OCI-LY7 (cell line): ENCODE results near the gene WNT9B. TPM values are rescaled to one million over a fixed set of nuclear protein-coding genes. Genes with fewer than 3 reads are reported as not detected.

ENCODE experiments used
- BruUV-seq: library from RNA; stranded (reverse); fragments of 400-500 nt; replicated peaks from 2 replicates; lab custom pipeline; 2021; lab: Mats Ljungman, UMichigan
- CTCF ChIA-PET: fragments of 300-600 bp; sonication (Branson Sonifier 250); formaldehyde crosslinking; loops from one replicate; lab custom pipeline; 2022; ENCODE audit warnings: antibody characterized with exemption; ENCODE audit not compliant: unreplicated experiment; lab: Charles Lee
- POLR2A ChIA-PET: fragments of 300-600 bp; sonication (Branson Sonifier 250); formaldehyde crosslinking; loops from one replicate; lab custom pipeline; 2022; ENCODE audit warnings: antibody characterized with exemption; lab: Charles Lee
- DNase-seq: peaks from one replicate; pipeline ENCODE4 v3.0.0-alpha.2; 2015; ENCODE audit warnings: low spot score
- H2AFZ ChIP-seq: fragments of 200-600 bp; sonication (generic), shearing (Covaris generic); 2 replicates; pipeline ENCODE4 v1.6.1; 2014; ENCODE audit warnings: mild to moderate bottlenecking, antibody characterized with exemption, low read length, moderate library complexity
- H3K27ac ChIP-seq: fragments of 200-600 bp; sonication (generic); 2 replicates; pipeline ENCODE4 v1.5.1; 2014; ENCODE audit warnings: mixed run types, low read depth, mild to moderate bottlenecking, moderate library complexity, low read length, inconsistent platforms; ENCODE audit not compliant: poor library complexity, severe bottlenecking
- H3K36me3 ChIP-seq: fragments of 200-600 bp; sonication (generic); 2 replicates; pipeline ENCODE4 v1.6.1; 2014; ENCODE audit warnings: mild to moderate bottlenecking, antibody characterized with exemption, low read length, moderate library complexity, mixed read lengths; ENCODE audit not compliant: insufficient read depth
- H3K4me1 ChIP-seq: fragments of 200-600 bp; sonication (generic); 2 replicates; pipeline ENCODE4 v1.5.1; 2014; ENCODE audit warnings: mild to moderate bottlenecking, low read length; ENCODE audit not compliant: insufficient read depth, poor library complexity, severe bottlenecking
- H3K4me2 ChIP-seq: fragments of 200-600 bp; sonication (generic); 2 replicates; pipeline ENCODE4 v1.6.1; 2014; ENCODE audit warnings: mild to moderate bottlenecking, low read length
- H3K4me3 ChIP-seq: fragments of 200-600 bp; sonication (generic); 2 replicates; pipeline ENCODE4 v1.5.1; 2014; ENCODE audit warnings: mild to moderate bottlenecking, low read depth, low read length; ENCODE audit not compliant: poor library complexity, severe bottlenecking
- H3K79me2 ChIP-seq: fragments of 200-600 bp; sonication (generic); 2 replicates; pipeline ENCODE4 v1.6.1; 2016; ENCODE audit warnings: low read depth, mild to moderate bottlenecking, low read length, moderate library complexity, mixed read lengths; ENCODE audit not compliant: insufficient read depth
- H3K9me2 ChIP-seq: fragments of 200-600 bp; sonication (generic); 2 replicates; pipeline ENCODE4 v1.6.1; 2016; ENCODE audit warnings: mild to moderate bottlenecking, low read length, mixed read lengths; ENCODE audit not compliant: insufficient read depth
- H3K9me3 ChIP-seq: fragments of 200-600 bp; sonication (generic); 2 replicates; pipeline ENCODE4 v1.6.1; 2014; ENCODE audit warnings: mild to moderate bottlenecking, mixed run types, low read length, mixed read lengths
- H4K20me1 ChIP-seq: fragments of 200-600 bp; sonication (generic); 2 replicates; pipeline ENCODE4 v1.6.1; 2014; ENCODE audit warnings: mild to moderate bottlenecking, antibody characterized with exemption, low read length, moderate library complexity, mixed read lengths; ENCODE audit not compliant: insufficient read depth
- EZH2phosphoT487 ChIP-seq: fragments of 200-600 bp; sonication (generic); IDR thresholded peaks from 2 replicates; pipeline ENCODE4 v1.6.1; 2018; ENCODE audit warnings: low read depth, borderline replicate concordance, mild to moderate bottlenecking, mixed run types, antibody characterized with exemption, low read length, moderate library complexity, mixed read lengths
- intact Hi-C: fragments of 100-400 bp; cut with micrococcal nuclease; formaldehyde crosslinking; loops from one replicate; pipeline ENCODE4 v1.10.0; 2022; ENCODE audit not compliant: unreplicated experiment
- total RNA-seq, 2 experiments: library from RNA; depleted of rRNA in 1 of 2; stranded (reverse); fragments of >200 nt in 1 of 2; shearing (Covaris generic) in 1 of 2; gene quantifications; 2 replicates each; pipeline ENCODE4 v1.2.3, GENCODE V29; 2014 to 2022
- TF ChIP-seq, protein P1 (sequence below): fragments of 200-600 bp; sonication (generic); conservative IDR thresholded peaks from 2 replicates; pipeline ENCODE4 v1.5.1; 2014; ENCODE audit warnings: mild to moderate bottlenecking, antibody characterized with exemption, low read length, moderate library complexity, mixed read lengths

The WNT9B gene
- total RNA-seq, 2 experiments from 2014 or later, result not detected

DNA sequence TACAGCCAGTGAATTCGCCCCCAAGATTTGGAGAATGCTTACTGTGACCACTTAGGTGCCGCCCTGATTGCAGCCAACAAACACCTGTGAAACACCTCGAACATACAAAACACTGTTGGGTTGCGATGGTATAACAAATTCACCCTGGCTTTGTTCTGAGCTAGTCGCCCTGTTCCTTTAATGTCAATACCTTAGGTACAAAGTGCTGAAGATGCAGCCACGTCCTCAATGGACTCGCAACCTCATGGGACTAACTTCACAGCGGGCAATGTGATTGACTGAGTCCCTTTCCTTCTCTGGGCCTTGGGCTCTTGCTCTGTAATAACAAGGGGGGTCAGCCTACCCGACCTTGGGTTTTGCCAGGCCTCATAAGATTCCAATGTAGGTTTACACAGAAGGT lies 42.6 kb downstream of the WNT9B start:
- Histone ChIP-seq H3K4me1 (no peaks in the 10 kb centered on the region), H3K36me3 (no peaks in the 10 kb centered on the region), H3K79me2 (no peaks in the 10 kb centered on the region), H3K9me2 (no peaks in the 10 kb centered on the region), H3K9me3 (no peaks in the 10 kb centered on the region), H4K20me1 (no peaks in the 10 kb centered on the region), H3K4me2 (no peak overlapping the region), H3K27ac (no peak overlapping the region), H3K4me3 (no peak overlapping the region), H2AFZ (no peak overlapping the region)
- TF ChIP-seq, protein P1, sequence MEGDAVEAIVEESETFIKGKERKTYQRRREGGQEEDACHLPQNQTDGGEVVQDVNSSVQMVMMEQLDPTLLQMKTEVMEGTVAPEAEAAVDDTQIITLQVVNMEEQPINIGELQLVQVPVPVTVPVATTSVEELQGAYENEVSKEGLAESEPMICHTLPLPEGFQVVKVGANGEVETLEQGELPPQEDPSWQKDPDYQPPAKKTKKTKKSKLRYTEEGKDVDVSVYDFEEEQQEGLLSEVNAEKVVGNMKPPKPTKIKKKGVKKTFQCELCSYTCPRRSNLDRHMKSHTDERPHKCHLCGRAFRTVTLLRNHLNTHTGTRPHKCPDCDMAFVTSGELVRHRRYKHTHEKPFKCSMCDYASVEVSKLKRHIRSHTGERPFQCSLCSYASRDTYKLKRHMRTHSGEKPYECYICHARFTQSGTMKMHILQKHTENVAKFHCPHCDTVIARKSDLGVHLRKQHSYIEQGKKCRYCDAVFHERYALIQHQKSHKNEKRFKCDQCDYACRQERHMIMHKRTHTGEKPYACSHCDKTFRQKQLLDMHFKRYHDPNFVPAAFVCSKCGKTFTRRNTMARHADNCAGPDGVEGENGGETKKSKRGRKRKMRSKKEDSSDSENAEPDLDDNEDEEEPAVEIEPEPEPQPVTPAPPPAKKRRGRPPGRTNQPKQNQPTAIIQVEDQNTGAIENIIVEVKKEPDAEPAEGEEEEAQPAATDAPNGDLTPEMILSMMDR, result no peak
- no peak for TF ChIP-seq EZH2phosphoT487
- intact Hi-C loops, result no loop called here
- no TSS peak for BruUV-seq
- POLR2A ChIA-PET, result interaction anchor here (0.5 kb wide), 1 partner anchor 278 kb away, joined by 4 read pairs; no protein-coding TSS in a partner anchor
- DNase-seq, result no peak
- CTCF ChIA-PET, result no interaction called here

DNA sequence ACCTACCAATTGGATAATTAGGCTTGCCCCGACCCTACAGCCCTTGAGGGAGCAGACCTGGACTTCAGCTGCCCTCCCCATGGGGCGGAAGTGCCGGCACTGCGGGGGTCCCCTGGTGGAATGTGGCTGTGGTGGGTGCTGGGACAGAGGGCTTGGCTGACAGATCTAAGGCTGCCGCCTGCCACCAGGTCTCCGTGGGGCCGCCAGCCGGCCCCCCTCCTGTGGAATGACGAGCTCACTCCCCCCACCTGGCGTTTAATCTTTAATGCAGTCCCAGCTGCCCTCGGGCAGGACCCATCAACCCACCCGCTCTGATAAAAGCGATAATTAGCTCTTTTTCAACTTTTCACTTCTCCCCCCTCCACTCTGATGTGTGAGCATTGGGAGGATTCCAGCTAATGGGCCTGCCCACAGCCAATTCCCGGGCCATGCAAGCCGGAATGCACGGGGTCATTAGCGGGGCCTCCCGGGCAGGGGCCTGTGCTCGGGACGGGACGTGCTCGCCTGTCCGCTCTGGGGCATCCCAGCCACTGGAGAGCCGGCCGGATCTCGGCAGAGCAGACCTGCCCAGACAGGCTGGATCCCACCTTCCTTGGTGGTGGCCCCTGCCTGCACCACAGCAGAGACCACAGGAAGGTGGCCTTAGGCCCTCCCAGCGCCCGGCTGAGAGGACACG lies 43.2 kb downstream of the WNT9B start:
- no peak for DNase-seq
- H3K4me1 ChIP-seq, result no peaks in the 10 kb centered on the region
- no peak overlapping the region for H2AFZ ChIP-seq
- intact Hi-C loops, result no loop called here
- TF ChIP-seq EZH2phosphoT487, result no peak
- TF ChIP-seq, protein P1, result no peak
- no peak overlapping the region for H3K27ac ChIP-seq
- no peaks in the 10 kb centered on the region for H4K20me1 ChIP-seq
- no peak overlapping the region for H3K4me2 ChIP-seq
- ChIA-PET POLR2A (interaction anchor here (0.5 kb wide), 1 partner anchor 277 kb away, joined by 4 read pairs; no protein-coding TSS in a partner anchor), CTCF (no interaction called here)
- no peak overlapping the region for H3K4me3 ChIP-seq
- no peaks in the 10 kb centered on the region for H3K9me3 ChIP-seq
- no peaks in the 10 kb centered on the region for H3K9me2 ChIP-seq
- no peaks in the 10 kb centered on the region for H3K36me3 ChIP-seq
- no TSS peak for BruUV-seq
- no peaks in the 10 kb centered on the region for H3K79me2 ChIP-seq

DNA sequence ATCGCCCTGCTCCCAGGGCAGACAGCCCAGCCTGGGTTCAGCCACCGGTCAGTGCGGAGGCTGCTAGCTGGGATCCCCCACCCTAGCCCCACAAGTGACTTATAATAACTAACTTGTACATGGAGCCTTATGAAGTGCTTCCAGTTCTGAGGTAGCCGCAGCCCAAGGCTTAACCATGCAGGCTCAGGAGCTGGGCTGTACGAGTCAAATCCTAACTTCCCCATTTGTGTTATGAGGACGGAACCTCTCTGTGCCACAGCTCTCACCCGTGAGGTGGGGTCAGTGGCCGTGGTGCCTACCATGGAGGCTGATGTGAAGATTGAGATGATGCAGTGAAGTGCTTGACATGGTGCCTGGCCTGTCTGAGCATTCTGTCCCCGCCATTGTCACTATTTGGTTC lies 43.8 kb downstream of the WNT9B start:
- Histone ChIP-seq H3K36me3 (no peaks in the 10 kb centered on the region), H3K4me3 (no peak overlapping the region), H2AFZ (no peak overlapping the region), H3K4me2 (no peak overlapping the region), H3K27ac (no peak overlapping the region), H4K20me1 (no peaks in the 10 kb centered on the region), H3K9me2 (no peaks in the 10 kb centered on the region), H3K9me3 (no peaks in the 10 kb centered on the region), H3K4me1 (no peaks in the 10 kb centered on the region), H3K79me2 (no peaks in the 10 kb centered on the region)
- no TSS peak for BruUV-seq
- TF ChIP-seq, protein P1, result no peak
- TF ChIP-seq EZH2phosphoT487, result no peak
- CTCF ChIA-PET, result no interaction called here
- intact Hi-C loops, result no loop called here
- POLR2A ChIA-PET, result no interaction called here
- no peak for DNase-seq
